Lower lobe of right lung (tissue), 2 donors: ENCODE data around the gene POLD3. TPM values are rescaled to one million over a fixed set of nuclear protein-coding genes. Genes with fewer than 3 reads are reported as not detected.

ENCODE experiments used
- ATAC-seq, 2 donors: fragments of 200-7000 bp; cut with Tn5 transposase; one replicate each; pipeline ENCODE4 v1.9.1; 2020 to 2022; ENCODE audit warnings: mild to moderate bottlenecking in 2 of 2, moderate library complexity in 2 of 2
- DNase-seq: peaks from one replicate; pipeline ENCODE4 v3.0.0-alpha.2; 2020
- H3K27ac ChIP-seq: fragments of 200-600 bp; one replicate; pipeline ENCODE4 v1.8.0; 2022
- H3K27me3 ChIP-seq: fragments of 200-600 bp; one replicate; pipeline ENCODE4 v1.8.0; 2022; ENCODE audit warnings: low read depth
- H3K36me3 ChIP-seq: fragments of 200-600 bp; one replicate; pipeline ENCODE4 v1.8.0; 2022; ENCODE audit warnings: mild to moderate bottlenecking
- H3K4me1 ChIP-seq: fragments of 200-600 bp; one replicate; pipeline ENCODE4 v1.8.0; 2022
- H3K4me3 ChIP-seq: fragments of 200-600 bp; one replicate; pipeline ENCODE4 v1.8.0; 2022; ENCODE audit warnings: mild to moderate bottlenecking
- H3K9me3 ChIP-seq: fragments of 200-600 bp; one replicate; pipeline ENCODE4 v1.8.0; 2022
- CTCF ChIP-seq: fragments of 200-600 bp; IDR thresholded peaks from one replicate; pipeline ENCODE4 v1.8.0; 2022; ENCODE audit warnings: antibody characterized with exemption, mild to moderate bottlenecking
- intact Hi-C: fragments of 100-400 bp; cut with DNase I; formaldehyde crosslinking; loops from one replicate; pipeline ENCODE4 v1.11.0; 2022
- total RNA-seq: library from RNA; stranded (reverse); fragmentation: NEBNext Ultra II Directional; extraction: Animal tissue kit (Norgen Biotek cat#: 25700); gene quantifications from one replicate; pipeline ENCODE4 v1.2.1, GENCODE V29; 2021
- donor health status: DM: no; HTN: yes; CAD: no; lungs with severe emphysema.

The POLD3 gene
- total RNA-seq, 1 donor from 2014 or later, result 18.5 TPM

GRCh38 chr11:74577181-74577580, 15.2 kb upstream of the POLD3 start:
- Histone ChIP-seq H3K27me3 (no peaks in the 10 kb centered on the region), H3K4me1 (no peaks in the 10 kb centered on the region), H3K36me3 (no peaks in the 10 kb centered on the region), H3K9me3 (no peaks in the 10 kb centered on the region), H3K27ac (no peak overlapping the region), H3K4me3 (no peak overlapping the region)
- ATAC-seq (no peak), DNase-seq (no peak)
- intact Hi-C loops, result no loop called here
- TF ChIP-seq CTCF, result no peak

- H3K27me3 ChIP-seq, result no peaks in the 10 kb centered on the region
- no peak for TF ChIP-seq CTCF
- ATAC-seq (no peak), DNase-seq (no peak)
- no peak overlapping the region for H3K27ac ChIP-seq
- intact Hi-C loops, result no loop called here
- no peaks in the 10 kb centered on the region for H3K4me1 ChIP-seq
- H3K36me3 ChIP-seq, result no peaks in the 10 kb centered on the region
- H3K9me3 ChIP-seq, result no peaks in the 10 kb centered on the region
- H3K4me3 ChIP-seq, result no peak overlapping the region
Observed at GRCh38 chr11:74577624-74578396, 14.6 kb upstream of the POLD3 start.

GRCh38 chr11:74579577-74580270, 12.7 kb upstream of the POLD3 start:
- no peak overlapping the region for H3K4me3 ChIP-seq
- H3K9me3 ChIP-seq, result no peaks in the 10 kb centered on the region
- intact Hi-C loops, result no loop called here
- ATAC-seq (no peak), DNase-seq (no peak)
- H3K36me3 ChIP-seq, result no peaks in the 10 kb centered on the region
- H3K4me1 ChIP-seq, result no peaks in the 10 kb centered on the region
- H3K27ac ChIP-seq, result no peak overlapping the region
- H3K27me3 ChIP-seq, result no peaks in the 10 kb centered on the region
- TF ChIP-seq CTCF, result no peak

- ATAC-seq, result no peak
Observed at GRCh38 chr11:74581954-74582547, 10.3 kb upstream of the POLD3 start.

More at GRCh38 chr11:74581954-74582547, 10.3 kb upstream of the POLD3 start:
- no peak for DNase-seq
- Histone ChIP-seq H3K9me3 (no peaks in the 10 kb centered on the region), H3K27ac (peak overlapping the region; percentile 73), H3K4me1 (no peaks in the 10 kb centered on the region), H3K36me3 (no peaks in the 10 kb centered on the region), H3K27me3 (no peaks in the 10 kb centered on the region), H3K4me3 (no peak overlapping the region)
- intact Hi-C loops, result no loop called here
- no peak for TF ChIP-seq CTCF
